ENCODE results near the gene CDH11.

Gene CDH11

DNA sequence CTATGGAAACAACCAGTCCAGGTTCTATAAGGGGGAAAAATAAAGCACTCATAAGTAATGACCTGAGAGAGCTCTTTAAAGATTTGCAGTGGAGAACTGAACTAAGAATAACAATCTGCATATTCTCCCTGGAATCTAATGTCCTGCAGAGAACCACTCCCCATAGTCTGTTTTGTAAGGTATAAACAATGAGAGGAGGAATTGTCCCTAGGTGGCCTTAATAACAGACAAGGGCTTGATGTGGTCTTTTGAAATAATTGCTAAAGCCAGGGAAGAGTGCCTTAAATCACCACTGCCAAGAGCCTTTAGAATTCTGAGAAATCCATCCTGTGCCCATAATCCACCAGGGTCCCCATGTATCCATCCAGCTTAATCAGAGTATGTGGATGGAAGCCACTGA is 106.3 kb downstream of the CDH11 start:
- Histone ChIP-seq H3K4me2 (ENCODE audit: low read length, poor library complexity, severe bottlenecking) (no peak overlapping the region), H3K27me3 (ENCODE audit: control insufficient read depth in 1 of 2, insufficient read depth in 1 of 2, low read length in 2 of 2) (no peaks in the 10 kb centered on the region), H3K9me3 (ENCODE audit: control insufficient read depth, low read length) (no peaks in the 10 kb centered on the region), H3K14ac (ENCODE audit: low read length in 2 of 2) (no peak overlapping the region), H2BK12ac (ENCODE audit: low read length in 2 of 2) (no peak overlapping the region), H3K4me3 (ENCODE audit: insufficient read depth in 1 of 2, low read depth in 1 of 2, low read length in 2 of 2) (no peak overlapping the region), H3K9ac (ENCODE audit: low read length) (no peak overlapping the region), H4K8ac (ENCODE audit: low read length) (peak overlapping the region; percentile 15), H3K36me3 (ENCODE audit: control insufficient read depth in 1 of 2, insufficient read depth in 2 of 2, low read depth in 1 of 2, low read length in 2 of 2) (peaks cover 0 to 70% of the 10 kb centered on the region in 2 experiments), H4K91ac (ENCODE audit: low read length) (no peak overlapping the region), H3K4me1 (ENCODE audit: control insufficient read depth, insufficient read depth, low read depth, low read length) (no peaks in the 10 kb centered on the region), H3K18ac (ENCODE audit: low read depth in 1 of 2, low read length in 2 of 2) (peak overlapping the region; percentile 40 to 43), H3K79me1 (replicated peaks; ENCODE audit: low read length, poor library complexity, severe bottlenecking) (peaks cover 6% of the 10 kb centered on the region), H2AK5ac (ENCODE audit: low read length, severe bottlenecking) (no peak overlapping the region), H3K23ac (ENCODE audit: low read length in 2 of 2) (no peak overlapping the region), H2BK15ac (ENCODE audit: low read depth, poor library complexity, severe bottlenecking) (no peak overlapping the region), H3K27ac (ENCODE audit: low read length, poor library complexity, severe bottlenecking) (no peak overlapping the region), H3K4ac (ENCODE audit: low read depth in 1 of 2, low read length in 2 of 2) (no peak overlapping the region), H2BK120ac (ENCODE audit: low read depth, low read length) (no peak overlapping the region), H2AFZ (ENCODE audit: low read depth, low read length) (no peak overlapping the region), H2BK5ac (ENCODE audit: low read depth, low read length, poor library complexity, severe bottlenecking) (no peak overlapping the region)
- no peak for DNase-seq

DNA sequence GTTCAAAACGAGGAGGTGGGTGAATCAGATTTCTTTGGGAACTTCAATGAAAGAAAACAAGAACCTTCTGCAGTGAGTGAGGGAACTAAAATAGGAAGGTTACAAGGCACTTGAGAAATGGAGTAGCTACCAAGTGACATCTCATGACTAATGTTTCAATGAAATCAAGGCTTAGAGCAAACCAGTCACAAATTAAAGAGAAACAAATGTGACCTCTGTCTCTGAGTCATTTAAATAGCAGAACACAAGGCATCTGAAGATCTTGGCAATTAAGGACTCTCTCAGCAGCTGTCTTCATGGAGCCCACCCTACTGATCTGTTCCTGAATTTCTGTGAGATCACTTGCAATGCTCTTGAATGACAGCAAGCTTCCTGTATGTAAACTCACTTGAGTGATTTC is 109.5 kb downstream of the CDH11 start:
- H2AK5ac ChIP-seq (ENCODE audit: low read length, severe bottlenecking): no peak overlapping the region
- H3K14ac ChIP-seq (ENCODE audit: low read length in 2 of 2): no peak overlapping the region
- no peaks in the 10 kb centered on the region for H3K4me1 ChIP-seq (ENCODE audit: control insufficient read depth, insufficient read depth, low read depth, low read length)
- no peak overlapping the region for H2BK5ac ChIP-seq (ENCODE audit: low read depth, low read length, poor library complexity, severe bottlenecking)
- no peak overlapping the region for H3K27ac ChIP-seq (ENCODE audit: low read length, poor library complexity, severe bottlenecking)
- no peak overlapping the region for H3K4me2 ChIP-seq (ENCODE audit: low read length, poor library complexity, severe bottlenecking)
- WGBS: 0% methylated on average over 1 of the region's 1 CpG
- no peaks in the 10 kb centered on the region for H3K9me3 ChIP-seq (ENCODE audit: control insufficient read depth, low read length)
- peaks cover 0 to 72% of the 10 kb centered on the region in 2 experiments for H3K36me3 ChIP-seq (ENCODE audit: control insufficient read depth in 1 of 2, insufficient read depth in 2 of 2, low read depth in 1 of 2, low read length in 2 of 2)
- H4K91ac ChIP-seq (ENCODE audit: low read length): no peak overlapping the region
- no peak overlapping the region for H2AFZ ChIP-seq (ENCODE audit: low read depth, low read length)
- DNase-seq: peak; percentile 84
- H3K4me3 ChIP-seq (ENCODE audit: insufficient read depth in 1 of 2, low read depth in 1 of 2, low read length in 2 of 2): no peak overlapping the region
- H3K27me3 ChIP-seq (ENCODE audit: control insufficient read depth in 1 of 2, insufficient read depth in 1 of 2, low read length in 2 of 2): no peaks in the 10 kb centered on the region
- no peak overlapping the region for H2BK15ac ChIP-seq (ENCODE audit: low read depth, poor library complexity, severe bottlenecking)
- H3K18ac ChIP-seq (ENCODE audit: low read depth in 1 of 2, low read length in 2 of 2): no peak overlapping the region
- no peak overlapping the region for H3K9ac ChIP-seq (ENCODE audit: low read length)
- no peak overlapping the region for H2BK12ac ChIP-seq (ENCODE audit: low read length in 2 of 2)
- H4K8ac ChIP-seq (ENCODE audit: low read length): no peak overlapping the region
- H2BK120ac ChIP-seq (ENCODE audit: low read depth, low read length): no peak overlapping the region
- no peak overlapping the region for H3K23ac ChIP-seq (ENCODE audit: low read length in 2 of 2)
- H3K79me1 ChIP-seq (replicated peaks; ENCODE audit: low read length, poor library complexity, severe bottlenecking): peaks cover 6% of the 10 kb centered on the region
- H3K4ac ChIP-seq (ENCODE audit: low read depth in 1 of 2, low read length in 2 of 2): no peak overlapping the region

DNA sequence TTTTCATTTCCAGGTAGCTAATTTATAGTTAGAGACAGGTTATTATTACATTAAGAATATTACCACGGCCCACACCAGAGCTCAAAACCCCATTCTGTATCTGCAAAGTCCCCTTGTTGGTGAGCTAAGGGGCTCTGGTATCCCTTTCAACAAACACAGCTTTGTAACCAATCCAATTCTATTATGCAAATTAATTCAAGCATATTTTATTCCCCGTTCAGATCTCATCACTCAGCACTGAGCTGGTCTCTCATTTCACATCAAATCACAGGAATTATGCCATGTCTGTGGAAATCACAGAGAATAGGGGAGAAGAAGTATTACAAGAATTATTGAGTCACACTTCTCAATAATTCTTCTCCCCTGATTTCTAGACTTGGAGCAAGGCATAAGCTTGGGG is 111.7 kb downstream of the CDH11 start:
- H3K14ac ChIP-seq (ENCODE audit: low read length in 2 of 2): no peak overlapping the region
- WGBS: 89% methylated on average over 1 of the region's 2 CpGs
- no peak overlapping the region for H3K23ac ChIP-seq (ENCODE audit: low read length in 2 of 2)
- peaks cover 4 to 74% of the 10 kb centered on the region in 2 experiments for H3K36me3 ChIP-seq (ENCODE audit: control insufficient read depth in 1 of 2, insufficient read depth in 2 of 2, low read depth in 1 of 2, low read length in 2 of 2)
- no peak overlapping the region for H4K8ac ChIP-seq (ENCODE audit: low read length)
- no peak overlapping the region for H2BK120ac ChIP-seq (ENCODE audit: low read depth, low read length)
- H3K18ac ChIP-seq (ENCODE audit: low read depth in 1 of 2, low read length in 2 of 2): no peak overlapping the region
- H2AK5ac ChIP-seq (ENCODE audit: low read length, severe bottlenecking): no peak overlapping the region
- no peak overlapping the region for H2AFZ ChIP-seq (ENCODE audit: low read depth, low read length)
- H3K27ac ChIP-seq (ENCODE audit: low read length, poor library complexity, severe bottlenecking): no peak overlapping the region
- no peak overlapping the region for H2BK12ac ChIP-seq (ENCODE audit: low read length in 2 of 2)
- H2BK5ac ChIP-seq (ENCODE audit: low read depth, low read length, poor library complexity, severe bottlenecking): no peak overlapping the region
- no peak overlapping the region for H3K4ac ChIP-seq (ENCODE audit: low read depth in 1 of 2, low read length in 2 of 2)
- no peak overlapping the region for H2BK15ac ChIP-seq (ENCODE audit: low read depth, poor library complexity, severe bottlenecking)
- no peak overlapping the region for H3K4me2 ChIP-seq (ENCODE audit: low read length, poor library complexity, severe bottlenecking)
- no peaks in the 10 kb centered on the region for H3K9me3 ChIP-seq (ENCODE audit: control insufficient read depth, low read length)
- H3K4me3 ChIP-seq (ENCODE audit: insufficient read depth in 1 of 2, low read depth in 1 of 2, low read length in 2 of 2): no peak overlapping the region
- no peaks in the 10 kb centered on the region for H3K4me1 ChIP-seq (ENCODE audit: control insufficient read depth, insufficient read depth, low read depth, low read length)
- no peak overlapping the region for H4K91ac ChIP-seq (ENCODE audit: low read length)
- H3K9ac ChIP-seq (ENCODE audit: low read length): no peak overlapping the region
- DNase-seq: no peak
- no peaks in the 10 kb centered on the region for H3K27me3 ChIP-seq (ENCODE audit: control insufficient read depth in 1 of 2, insufficient read depth in 1 of 2, low read length in 2 of 2)
- H3K79me1 ChIP-seq (replicated peaks; ENCODE audit: low read length, poor library complexity, severe bottlenecking): peaks cover 9% of the 10 kb centered on the region

DNA sequence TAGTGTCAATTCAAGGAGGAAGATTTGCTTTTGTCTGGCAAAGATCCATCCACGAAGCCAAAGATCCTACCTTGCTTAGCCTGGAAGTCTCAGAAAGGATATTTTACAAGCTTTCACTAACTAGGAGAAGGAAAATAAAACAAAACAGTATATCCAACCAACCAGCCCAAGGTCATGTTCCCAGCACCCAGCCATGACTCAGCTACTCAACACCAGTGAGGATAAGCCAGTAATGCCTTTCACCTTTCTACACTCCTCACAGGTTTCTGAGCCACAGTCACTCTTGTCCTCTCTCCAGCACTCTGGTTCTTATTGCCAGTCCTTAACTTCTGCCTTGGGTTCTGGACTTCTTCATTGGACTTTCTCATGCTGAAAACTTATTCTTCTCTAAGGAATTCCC is 116.2 kb downstream of the CDH11 start:
- Histone ChIP-seq H2BK5ac (ENCODE audit: low read depth, low read length, poor library complexity, severe bottlenecking) (no peak overlapping the region), H2AK5ac (ENCODE audit: low read length, severe bottlenecking) (no peak overlapping the region), H2AFZ (ENCODE audit: low read depth, low read length) (no peak overlapping the region), H2BK120ac (ENCODE audit: low read depth, low read length) (no peak overlapping the region), H3K14ac (ENCODE audit: low read length in 2 of 2) (no peak overlapping the region), H4K8ac (ENCODE audit: low read length) (no peak overlapping the region), H3K36me3 (ENCODE audit: control insufficient read depth in 1 of 2, insufficient read depth in 2 of 2, low read depth in 1 of 2, low read length in 2 of 2) (peaks cover 17 to 84% of the 10 kb centered on the region in 2 experiments), H3K79me1 (replicated peaks; ENCODE audit: low read length, poor library complexity, severe bottlenecking) (peaks cover 3% of the 10 kb centered on the region), H3K4me2 (ENCODE audit: low read length, poor library complexity, severe bottlenecking) (no peak overlapping the region), H3K9ac (ENCODE audit: low read length) (no peak overlapping the region), H3K9me3 (ENCODE audit: control insufficient read depth, low read length) (no peaks in the 10 kb centered on the region), H3K4ac (ENCODE audit: low read depth in 1 of 2, low read length in 2 of 2) (no peak overlapping the region), H2BK12ac (ENCODE audit: low read length in 2 of 2) (no peak overlapping the region), H4K91ac (ENCODE audit: low read length) (no peak overlapping the region), H3K27me3 (ENCODE audit: control insufficient read depth in 1 of 2, insufficient read depth in 1 of 2, low read length in 2 of 2) (no peaks in the 10 kb centered on the region), H3K4me1 (ENCODE audit: control insufficient read depth, insufficient read depth, low read depth, low read length) (no peaks in the 10 kb centered on the region), H3K23ac (ENCODE audit: low read length in 2 of 2) (no peak overlapping the region), H2BK15ac (ENCODE audit: low read depth, poor library complexity, severe bottlenecking) (no peak overlapping the region), H3K18ac (ENCODE audit: low read depth in 1 of 2, low read length in 2 of 2) (no peak overlapping the region), H3K27ac (ENCODE audit: low read length, poor library complexity, severe bottlenecking) (no peak overlapping the region), H3K4me3 (ENCODE audit: insufficient read depth in 1 of 2, low read depth in 1 of 2, low read length in 2 of 2) (no peak overlapping the region)
- 100% methylated on average over 1 of the region's 1 CpG for WGBS
- DNase-seq: peak; percentile 33

Data from mesenchymal stem cell (in vitro differentiated cells and primary cell).